ENCODE data around the gene TRIM63. TPM values are rescaled to one million over a fixed set of nuclear protein-coding genes. Genes with fewer than 3 reads are reported as not detected.

Gene TRIM63
- total RNA-seq, 2 donors from 2014 or later, result not detected

- Mint-ChIP-seq H3K9me3 (no peaks in the 10 kb centered on the region), H3K27me3 (peaks cover 16 to 37% of the 10 kb centered on the region in 2 donors), H3K4me3 (no peak overlapping the region)
These were observed 12.8 kb upstream of the TRIM63 start for GRCh38 chr1:26079960-26080814.

DNA sequence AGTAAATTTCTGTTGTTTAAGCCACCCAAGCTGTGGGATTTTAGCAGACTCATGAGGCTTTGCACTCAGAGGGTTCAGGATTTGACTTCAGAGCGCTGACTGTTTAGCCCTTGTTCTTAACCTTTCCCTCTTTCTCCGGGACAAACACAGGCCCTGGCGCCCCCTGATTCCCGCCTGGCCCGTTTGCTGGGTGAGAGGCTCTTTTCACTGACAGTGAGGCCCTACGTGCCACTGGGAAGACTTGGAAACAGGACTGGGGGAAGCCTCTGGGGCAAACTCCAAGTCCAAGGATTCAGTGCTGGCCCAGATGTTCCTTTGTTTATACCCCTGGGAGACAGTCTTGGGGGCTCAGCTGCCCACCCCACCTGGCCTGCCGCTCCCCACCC lies 11.7 kb upstream of the TRIM63 start:
- no peak for DNase-seq (ENCODE audit: low spot score)
- H3K9me3 Mint-ChIP-seq, result no peaks in the 10 kb centered on the region
- no peaks in the 10 kb centered on the region for H3K4me1 Mint-ChIP-seq (ENCODE audit: low read depth in 2 of 2)
- ATAC-seq, result no peak
- no peaks in the 10 kb centered on the region for H3K36me3 Mint-ChIP-seq
- H3K4me3 Mint-ChIP-seq, result no peak overlapping the region
- peaks cover 16 to 33% of the 10 kb centered on the region in 2 donors for H3K27me3 Mint-ChIP-seq
- H3K27ac Mint-ChIP-seq, result no peak overlapping the region

More at GRCh38 chr1:26079960-26080814, 12.8 kb upstream of the TRIM63 start:
- no peak overlapping the region for H3K27ac Mint-ChIP-seq
- no peaks in the 10 kb centered on the region for H3K4me1 Mint-ChIP-seq (ENCODE audit: low read depth in 2 of 2)
- H3K36me3 Mint-ChIP-seq, result no peaks in the 10 kb centered on the region
- no peak for DNase-seq (ENCODE audit: low spot score)
- no peak for ATAC-seq

DNA sequence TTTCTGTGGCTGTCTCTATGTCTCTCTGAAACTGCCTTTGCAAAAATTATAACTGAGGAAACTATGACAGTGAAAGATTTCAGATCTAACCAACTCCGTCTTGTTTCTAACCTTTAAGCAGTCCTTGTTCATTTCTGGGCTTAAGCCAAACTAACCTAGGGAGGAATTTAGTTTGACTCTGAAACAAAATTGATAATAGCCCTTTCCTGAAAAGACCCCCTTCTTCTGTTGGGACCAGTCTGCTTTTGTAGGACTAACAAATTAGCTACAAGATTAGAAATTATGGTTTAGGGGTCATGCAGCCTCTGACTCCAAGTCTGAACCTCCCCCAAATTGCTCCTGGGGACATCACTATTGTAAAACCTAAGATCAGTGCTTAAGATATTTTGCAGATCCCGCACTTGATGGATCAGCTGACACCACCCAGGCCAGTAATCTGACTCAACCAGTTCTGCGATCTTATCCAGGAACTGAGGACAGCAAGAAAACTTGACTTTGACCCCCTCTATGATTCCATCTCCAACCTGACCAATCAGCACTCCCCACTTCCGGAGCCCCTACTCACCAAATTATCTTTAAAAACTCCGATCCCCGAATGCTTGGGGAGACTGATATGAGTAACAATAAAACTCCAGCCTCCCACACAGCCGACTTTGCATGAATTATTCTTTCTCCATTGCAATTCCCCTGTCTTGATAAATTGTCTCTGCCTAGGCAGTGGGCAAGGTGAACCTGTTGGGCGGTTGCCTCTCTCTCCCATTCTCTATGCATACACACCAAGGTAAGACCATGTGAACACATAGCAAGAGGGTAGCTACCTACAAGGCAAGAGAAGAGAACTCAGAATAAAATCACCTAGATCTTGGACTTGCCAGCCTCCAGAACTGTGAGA lies 11.1 kb upstream of the TRIM63 start:
- Mint-ChIP-seq H3K36me3 (no peaks in the 10 kb centered on the region), H3K27me3 (peaks cover 14 to 31% of the 10 kb centered on the region in 2 donors), H3K27ac (no peak overlapping the region), H3K4me1 (ENCODE audit: low read depth in 2 of 2) (no peaks in the 10 kb centered on the region), H3K4me3 (no peak overlapping the region), H3K9me3 (no peaks in the 10 kb centered on the region)
- ATAC-seq (no peak), DNase-seq (ENCODE audit: low spot score) (no peak)

DNA sequence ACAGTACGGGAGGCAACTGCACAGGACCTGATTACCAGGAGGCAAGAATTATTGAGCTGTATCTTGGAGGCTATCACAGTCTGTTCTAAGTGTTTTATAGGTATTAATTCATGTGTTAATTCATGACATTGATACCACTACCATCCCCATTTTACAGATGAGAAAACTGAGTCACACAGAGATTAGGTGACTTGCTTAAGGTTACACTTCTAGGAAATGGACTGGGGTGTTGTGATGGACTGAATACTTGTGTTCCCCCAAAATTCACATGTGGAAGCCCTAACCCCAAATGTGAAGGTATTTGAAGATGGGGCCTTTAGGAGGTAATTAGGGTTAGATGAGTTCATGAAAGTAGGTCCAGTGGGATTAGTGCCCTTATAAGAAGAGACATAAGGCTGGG lies 10.1 kb upstream of the TRIM63 start:
- no peak for ATAC-seq
- H3K36me3 Mint-ChIP-seq, result no peaks in the 10 kb centered on the region
- DNase-seq (ENCODE audit: low spot score), result no peak

GRCh38 chr1:26075421-26076144 lies 8.2 kb upstream of the TRIM63 start:
- no peaks in the 10 kb centered on the region for H3K9me3 Mint-ChIP-seq
- no peak for ATAC-seq
- H3K36me3 Mint-ChIP-seq, result no peaks in the 10 kb centered on the region
- no peaks in the 10 kb centered on the region for H3K4me1 Mint-ChIP-seq (ENCODE audit: low read depth in 2 of 2)
- no peak for DNase-seq (ENCODE audit: low spot score)
- no peak overlapping the region for H3K4me3 Mint-ChIP-seq
- peaks cover 26 to 39% of the 10 kb centered on the region in 2 donors for H3K27me3 Mint-ChIP-seq
- H3K27ac Mint-ChIP-seq, result no peak overlapping the region

More for the DNA sequence above, 10.1 kb upstream of the TRIM63 start:
- Mint-ChIP-seq H3K27me3 (peaks cover 16 to 31% of the 10 kb centered on the region in 2 donors), H3K27ac (no peak overlapping the region), H3K4me1 (ENCODE audit: low read depth in 2 of 2) (no peaks in the 10 kb centered on the region), H3K4me3 (no peak overlapping the region), H3K9me3 (no peaks in the 10 kb centered on the region)

GRCh38 chr1:26072305-26072704 lies 4.9 kb upstream of the TRIM63 start:
- ATAC-seq (no peak), DNase-seq (ENCODE audit: low spot score) (no peak)
- Mint-ChIP-seq H3K27me3 (peaks cover 28 to 51% of the 10 kb centered on the region in 2 donors), H3K4me3 (no peak overlapping the region), H3K36me3 (no peaks in the 10 kb centered on the region), H3K27ac (no peak overlapping the region), H3K4me1 (ENCODE audit: low read depth in 2 of 2) (no peaks in the 10 kb centered on the region), H3K9me3 (no peaks in the 10 kb centered on the region)

- DNase-seq (ENCODE audit: low spot score) (no peak), ATAC-seq (no peak)
These were observed 3.5 kb upstream of the TRIM63 start for GRCh38 chr1:26070963-26071342.

DNA sequence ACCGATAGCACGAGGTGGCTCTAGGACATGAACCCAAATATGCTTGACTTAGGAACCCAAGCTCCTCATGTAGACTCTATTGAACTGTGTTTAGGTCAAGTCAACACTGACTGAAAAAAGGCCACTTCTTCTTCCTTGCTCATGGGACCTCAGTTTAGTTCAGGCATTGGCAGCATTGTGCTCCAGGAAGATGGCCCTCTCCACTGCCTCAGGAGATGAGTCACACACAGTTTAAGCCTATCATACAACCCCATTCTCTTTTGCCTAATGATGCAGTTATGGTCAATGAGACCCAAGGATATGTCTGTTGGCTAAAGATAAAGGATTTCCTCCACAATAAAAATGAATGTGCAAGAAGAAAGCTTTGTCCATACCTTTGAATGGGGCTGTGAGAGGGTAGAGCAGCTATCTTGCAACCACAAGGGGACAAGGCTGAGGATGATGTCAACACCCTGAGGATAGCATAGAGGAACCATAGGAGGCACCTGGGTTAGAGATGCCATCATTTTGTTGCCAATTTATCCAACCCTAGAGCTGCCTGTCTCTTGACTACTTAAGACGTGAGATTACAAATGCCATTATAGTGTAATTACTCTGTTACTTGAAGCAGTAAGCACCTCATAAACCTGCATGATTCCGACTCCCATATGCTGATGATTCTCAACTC lies 3.0 kb upstream of the TRIM63 start:
- no peaks in the 10 kb centered on the region for H3K9me3 Mint-ChIP-seq
- H3K4me3 Mint-ChIP-seq, result no peak overlapping the region
- no peak overlapping the region for H3K27ac Mint-ChIP-seq
- H3K27me3 Mint-ChIP-seq, result peaks cover 26 to 44% of the 10 kb centered on the region in 2 donors
- DNase-seq (ENCODE audit: low spot score) (no peak), ATAC-seq (no peak)
- H3K36me3 Mint-ChIP-seq, result no peaks in the 10 kb centered on the region
- no peaks in the 10 kb centered on the region for H3K4me1 Mint-ChIP-seq (ENCODE audit: low read depth in 2 of 2)

More at GRCh38 chr1:26070963-26071342, 3.5 kb upstream of the TRIM63 start:
- no peak overlapping the region for H3K4me3 Mint-ChIP-seq
- peaks cover 26 to 44% of the 10 kb centered on the region in 2 donors for H3K27me3 Mint-ChIP-seq
- H3K4me1 Mint-ChIP-seq (ENCODE audit: low read depth in 2 of 2), result no peaks in the 10 kb centered on the region
- no peaks in the 10 kb centered on the region for H3K36me3 Mint-ChIP-seq
- H3K9me3 Mint-ChIP-seq, result no peaks in the 10 kb centered on the region
- no peak overlapping the region for H3K27ac Mint-ChIP-seq

DNA sequence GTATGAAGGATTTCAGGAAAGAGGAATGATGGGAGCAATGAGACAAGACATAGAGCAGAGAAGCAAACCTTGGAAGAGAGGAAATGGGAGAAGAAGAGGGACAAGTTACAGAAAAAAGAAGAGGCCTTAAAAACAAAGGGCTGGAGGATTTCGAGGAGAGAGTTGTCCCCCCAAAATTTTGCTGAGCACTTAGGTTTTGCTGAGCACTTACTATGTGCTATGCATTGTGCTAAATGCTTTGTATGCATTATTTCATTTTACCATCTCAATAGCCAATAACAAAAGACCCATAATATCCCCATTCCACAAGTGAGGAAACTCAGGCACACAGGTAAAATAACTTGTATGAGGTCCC lies 2.5 kb upstream of the TRIM63 start:
- no peak for ATAC-seq
- Mint-ChIP-seq H3K27ac (no peak overlapping the region), H3K27me3 (peaks cover 26 to 44% of the 10 kb centered on the region in 2 donors), H3K9me3 (no peaks in the 10 kb centered on the region), H3K36me3 (no peaks in the 10 kb centered on the region), H3K4me3 (no peak overlapping the region), H3K4me1 (ENCODE audit: low read depth in 2 of 2) (no peaks in the 10 kb centered on the region)
- no peak for DNase-seq (ENCODE audit: low spot score)

GRCh38 chr1:26066857-26067256 lies 573 bp downstream of the TRIM63 start:
- DNase-seq (ENCODE audit: low spot score) (no peak), ATAC-seq (no peak)
- peaks cover 17 to 21% of the 10 kb centered on the region in 2 donors for H3K27me3 Mint-ChIP-seq
- no peaks in the 10 kb centered on the region for H3K9me3 Mint-ChIP-seq
- H3K36me3 Mint-ChIP-seq, result no peaks in the 10 kb centered on the region
- H3K27ac Mint-ChIP-seq, result no peak overlapping the region
- H3K4me1 Mint-ChIP-seq (ENCODE audit: low read depth in 2 of 2), result no peaks in the 10 kb centered on the region
- H3K4me3 Mint-ChIP-seq, result no peak overlapping the region

DNA sequence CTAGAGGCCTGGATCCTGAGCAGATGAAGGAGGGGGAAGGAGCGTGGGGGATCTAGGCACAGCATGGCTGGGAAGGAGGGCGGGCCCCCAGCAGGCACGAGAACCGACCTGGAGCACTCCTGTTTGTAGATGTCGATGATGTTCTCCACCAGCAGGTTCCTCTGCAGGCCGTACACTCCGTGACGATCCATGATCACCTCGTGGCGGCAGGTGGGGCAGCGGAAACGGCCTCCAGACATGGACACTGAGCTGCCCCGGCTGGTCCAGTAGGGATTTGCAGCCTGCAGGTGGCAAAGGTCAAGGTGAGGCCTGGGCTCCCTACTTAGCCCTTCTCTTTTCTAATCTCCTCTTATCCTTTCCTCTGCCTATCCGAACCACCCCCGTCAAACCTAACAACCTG lies 1.3 kb downstream of the TRIM63 start:
- Mint-ChIP-seq H3K4me3 (no peak overlapping the region), H3K4me1 (ENCODE audit: low read depth in 2 of 2) (no peaks in the 10 kb centered on the region), H3K27me3 (peaks cover 16 to 19% of the 10 kb centered on the region in 2 donors), H3K27ac (no peak overlapping the region), H3K36me3 (no peaks in the 10 kb centered on the region), H3K9me3 (no peaks in the 10 kb centered on the region)
- DNase-seq (ENCODE audit: low spot score) (no peak), ATAC-seq (peak in 1 of 2 donors; percentile 24)

- no peak overlapping the region for H3K4me3 Mint-ChIP-seq
These were observed 2.9 kb downstream of the TRIM63 start for GRCh38 chr1:26064553-26064952.

More at GRCh38 chr1:26064553-26064952, 2.9 kb downstream of the TRIM63 start:
- H3K9me3 Mint-ChIP-seq, result no peaks in the 10 kb centered on the region
- no peaks in the 10 kb centered on the region for H3K4me1 Mint-ChIP-seq (ENCODE audit: low read depth in 2 of 2)
- ATAC-seq (no peak), DNase-seq (ENCODE audit: low spot score) (no peak)
- H3K36me3 Mint-ChIP-seq, result no peaks in the 10 kb centered on the region
- no peak overlapping the region for H3K27ac Mint-ChIP-seq
- peaks cover 16% of the 10 kb centered on the region in 2 donors for H3K27me3 Mint-ChIP-seq
